Hepatocyte (in vitro differentiated cells): Measurements from ENCODE around the gene CD163. TPM values are rescaled to one million over a fixed set of nuclear protein-coding genes. Genes with fewer than 3 reads are reported as not detected.
A peak's percentile ranks its signal among the peaks of the same experiment; 100 is the strongest.

Experiments
- DNase-seq: peaks from one replicate; pipeline ENCODE4 v3.0.0-alpha.2; 2016; ENCODE audit warnings: low spot score
- H2AFZ ChIP-seq: fragments of 200-600 bp; sonication (generic); 2 replicates; pipeline ENCODE4 v1.6.0; 2016; ENCODE audit warnings: antibody characterized with exemption, mild to moderate bottlenecking
- H3K27ac ChIP-seq: fragments of 200-600 bp; sonication (generic); 2 replicates; pipeline ENCODE4 v1.5.1; 2016; ENCODE audit warnings: mild to moderate bottlenecking
- H3K27me3 ChIP-seq: fragments of 200-600 bp; sonication (generic); 2 replicates; pipeline ENCODE4 v1.6.1; 2016
- H3K36me3 ChIP-seq: fragments of 200-600 bp; sonication (generic); replicated peaks from 2 replicates; pipeline ENCODE4 v1.5.1; 2016; ENCODE audit warnings: low read depth; ENCODE audit not compliant: insufficient read depth
- H3K4me1 ChIP-seq: fragments of 200-600 bp; sonication (generic); 2 replicates; pipeline ENCODE4 v1.5.1; 2016; ENCODE audit warnings: mild to moderate bottlenecking, moderate library complexity; ENCODE audit not compliant: insufficient read depth
- H3K4me2 ChIP-seq: fragments of 200-600 bp; sonication (generic); 2 replicates; pipeline ENCODE4 v1.6.0; 2016
- H3K4me3 ChIP-seq: fragments of 200-600 bp; sonication (generic); 2 replicates; pipeline ENCODE4 v1.5.1; 2016; ENCODE audit warnings: mild to moderate bottlenecking
- H3K79me2 ChIP-seq: fragments of 200-600 bp; sonication (generic); 2 replicates; pipeline ENCODE4 v1.6.0; 2017; ENCODE audit warnings: mild to moderate bottlenecking
- H3K9me2 ChIP-seq: fragments of 200-600 bp; sonication (generic); replicated peaks from 2 replicates; pipeline ENCODE4 v1.6.0; 2017; ENCODE audit warnings: mild to moderate bottlenecking; ENCODE audit not compliant: insufficient read depth
- H3K9me3 ChIP-seq: fragments of 200-600 bp; sonication (generic); 2 replicates; pipeline ENCODE4 v1.5.1; 2016; ENCODE audit warnings: low read depth, mild to moderate bottlenecking
- H4K20me1 ChIP-seq: fragments of 200-600 bp; sonication (generic); 2 replicates; pipeline ENCODE4 v1.6.0; 2016; ENCODE audit warnings: mild to moderate bottlenecking; ENCODE audit not compliant: insufficient read depth, poor library complexity, severe bottlenecking
- CTCF ChIP-seq: fragments of 200-600 bp; sonication (generic); IDR thresholded peaks from 2 replicates; pipeline ENCODE4 v1.5.1; 2016; ENCODE audit warnings: antibody characterized with exemption, mild to moderate bottlenecking; ENCODE audit not compliant: poor library complexity
- EZH2 ChIP-seq: fragments of 200-600 bp; sonication (generic); IDR thresholded peaks from 2 replicates; pipeline ENCODE4 v1.6.1; 2016; ENCODE audit warnings: antibody characterized with exemption, mild to moderate bottlenecking, borderline replicate concordance
- EZH2phosphoT487 ChIP-seq: fragments of 200-600 bp; sonication (generic); IDR thresholded peaks from one replicate; pipeline ENCODE4 v1.6.1; 2018; ENCODE audit warnings: antibody characterized with exemption, mild to moderate bottlenecking, low read depth, moderate library complexity; ENCODE audit not compliant: unreplicated experiment, severe bottlenecking
- WGBS: methylation state at CpG from one replicate; pipeline ENCODE4 v1.1.6; 2016; ENCODE audit warnings: low lambda C conversion rate; ENCODE audit errors: missing lambda C conversion rate; 5-methylcytosine and 5-hydroxymethylcytosine counted together
- polyA plus RNA-seq: library from polyadenylated mRNA; unstranded; fragments of >200 nt; fragmentation: Nextera tagmentation; extraction: Ambion mirVana; gene quantifications from 2 replicates; pipeline ENCODE4 v1.2.1, GENCODE V29; 2016
- total RNA-seq: library from RNA; depleted of rRNA; stranded (reverse); fragments of >200 nt; gene quantifications from 2 replicates; pipeline ENCODE4 v1.2.3, GENCODE V29; 2014

Gene CD163
- total and polyA plus RNA-seq, 2 experiments from 2014 or later, result 3.0 to 3.8 TPM

- no peak overlapping the region for H3K27ac ChIP-seq
- H4K20me1 ChIP-seq, result no peaks in the 10 kb centered on the region
- H3K9me3 ChIP-seq, result no peaks in the 10 kb centered on the region
- H3K4me1 ChIP-seq, result no peaks in the 10 kb centered on the region
- H2AFZ ChIP-seq, result no peak overlapping the region
- no peaks in the 10 kb centered on the region for H3K27me3 ChIP-seq
- H3K36me3 ChIP-seq, result no peaks in the 10 kb centered on the region
- no peak overlapping the region for H3K4me3 ChIP-seq
- H3K79me2 ChIP-seq, result no peaks in the 10 kb centered on the region
- no peak for DNase-seq
- TF ChIP-seq EZH2, result no peak
- TF ChIP-seq EZH2phosphoT487, result no peak
- TF ChIP-seq CTCF, result no peak
- H3K9me2 ChIP-seq, result no peaks in the 10 kb centered on the region
- WGBS, result 40% methylated on average over 1 of the region's 1 CpG
- no peak overlapping the region for H3K4me2 ChIP-seq
Measured at GRCh38 chr12:7479771-7480170, 23.8 kb downstream of the CD163 start.

- H3K79me2 ChIP-seq, result no peaks in the 10 kb centered on the region
- H3K27me3 ChIP-seq, result no peaks in the 10 kb centered on the region
- no peaks in the 10 kb centered on the region for H3K9me3 ChIP-seq
- no peak overlapping the region for H2AFZ ChIP-seq
- TF ChIP-seq EZH2phosphoT487, result no peak
- TF ChIP-seq EZH2, result no peak
- no peak for TF ChIP-seq CTCF
- no peaks in the 10 kb centered on the region for H3K4me1 ChIP-seq
- H4K20me1 ChIP-seq, result no peaks in the 10 kb centered on the region
- no peak overlapping the region for H3K4me3 ChIP-seq
- 97% methylated on average over 6 of the region's 6 CpGs for WGBS
- H3K4me2 ChIP-seq, result no peak overlapping the region
- no peak overlapping the region for H3K27ac ChIP-seq
- H3K9me2 ChIP-seq, result no peaks in the 10 kb centered on the region
- DNase-seq, result no peak
- H3K36me3 ChIP-seq, result no peaks in the 10 kb centered on the region
Measured at GRCh38 chr12:7472060-7472459, 31.5 kb downstream of the CD163 start.

DNA sequence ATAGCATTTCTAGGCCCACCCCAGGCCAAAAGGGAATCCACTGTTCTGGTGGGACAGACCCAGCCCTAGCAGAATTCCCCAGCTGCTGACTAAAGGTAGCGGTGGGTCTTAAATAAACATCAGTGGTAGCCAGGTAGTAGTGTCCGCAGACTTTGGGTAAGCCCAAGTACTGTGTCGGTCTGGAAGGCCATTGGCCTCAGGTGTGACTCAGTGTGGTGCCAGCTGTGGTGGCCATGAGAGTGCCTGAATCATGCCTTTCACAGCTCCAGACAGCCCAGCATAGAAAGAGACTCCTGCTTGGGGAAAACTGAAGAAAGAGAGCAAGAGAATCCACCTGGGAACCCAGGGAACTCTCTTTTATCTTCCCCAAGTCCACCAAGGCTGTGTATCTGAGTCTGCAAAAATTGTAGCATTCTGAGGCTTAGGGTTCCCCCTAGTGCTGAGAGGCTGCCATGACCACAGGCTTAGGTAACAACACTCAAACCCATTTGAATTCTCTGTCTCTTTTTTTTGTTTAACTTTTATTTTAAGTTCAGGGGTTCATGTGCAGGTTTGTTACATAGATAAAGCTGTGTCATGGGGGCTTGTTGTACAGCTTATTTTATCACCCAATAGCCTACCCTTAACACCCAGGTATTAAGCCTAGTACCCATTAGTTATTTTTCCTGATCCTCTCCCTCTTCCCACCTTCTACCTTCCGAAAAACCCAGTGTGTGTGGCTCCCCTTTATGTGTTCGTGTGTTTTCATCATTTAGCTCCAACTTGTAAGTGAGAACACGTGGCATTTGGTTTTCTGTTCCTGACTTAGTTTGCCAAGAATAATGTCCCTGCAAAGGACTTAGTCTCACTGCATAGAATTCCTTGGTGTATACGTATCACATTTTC lies 43.0 kb downstream of the CD163 start:
- peak; percentile 76 for DNase-seq
- H3K4me1 ChIP-seq, result no peaks in the 10 kb centered on the region
- H4K20me1 ChIP-seq, result no peaks in the 10 kb centered on the region
- H3K36me3 ChIP-seq, result no peaks in the 10 kb centered on the region
- no peaks in the 10 kb centered on the region for H3K9me3 ChIP-seq
- 69% methylated on average over 7 of the region's 7 CpGs for WGBS
- no peaks in the 10 kb centered on the region for H3K79me2 ChIP-seq
- H3K27me3 ChIP-seq, result no peaks in the 10 kb centered on the region
- no peak overlapping the region for H2AFZ ChIP-seq
- H3K27ac ChIP-seq, result no peak overlapping the region
- no peak overlapping the region for H3K4me3 ChIP-seq
- H3K9me2 ChIP-seq, result no peaks in the 10 kb centered on the region
- no peak overlapping the region for H3K4me2 ChIP-seq
- peak; percentile 87 for TF ChIP-seq CTCF
- no peak for TF ChIP-seq EZH2
